ENCODE results near the gene DELE1. TPM values are rescaled to one million over a fixed set of nuclear protein-coding genes. Genes with fewer than 3 reads are reported as not detected.

Gene DELE1
- total and polyA plus RNA-seq, 8 donors: 27.7 to 45.6 (median 34.2) TPM

DNA sequence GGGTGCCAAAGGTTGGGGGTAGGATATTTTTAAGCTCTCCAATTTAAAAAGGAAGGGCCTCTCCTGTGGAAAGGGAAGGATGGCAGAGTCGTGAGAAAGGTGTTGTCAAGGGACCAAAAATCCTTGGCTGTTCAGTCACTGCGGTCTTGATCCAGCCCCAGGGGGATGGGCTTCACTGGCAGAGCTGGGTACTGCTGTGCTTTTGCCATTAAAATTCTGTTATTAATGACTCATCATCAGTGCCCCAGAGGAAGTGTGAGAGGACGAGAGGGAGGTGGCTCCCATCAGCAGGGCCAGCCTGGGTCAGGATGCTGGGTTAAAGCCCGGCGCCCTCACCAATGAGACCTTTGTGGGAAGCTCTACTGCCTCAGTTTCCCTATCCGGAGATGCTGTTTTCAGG lies 17.6 kb downstream of the DELE1 start:
- ATAC-seq (peak in 3 of 4 donors; percentile 11 to 50 (median 40)), DNase-seq (no peak), FAIRE-seq (no peak)
- Histone ChIP-seq H3K36me3 (peaks cover 0 to 29% (median 21%) of the 10 kb centered on the region in 3 donors), H3K4me1 (no peaks in the 10 kb centered on the region), H3K27ac (peak overlapping the region in 2 of 4 donors; percentile 18 to 28), H3K9me3 (no peaks in the 10 kb centered on the region), H3K4me3 (no peak overlapping the region), H3K27me3 (no peaks in the 10 kb centered on the region)
- 75 to 78% methylated on average over 6 of the region's 6 CpGs for WGBS, 2 donors
- intact Hi-C loops (cut with DNase I): loop anchor here in 1 of 3 donors (10.0 kb wide), 1 partner anchor 57 kb away; no protein-coding TSS in a partner anchor
- TF ChIP-seq, protein P1, sequence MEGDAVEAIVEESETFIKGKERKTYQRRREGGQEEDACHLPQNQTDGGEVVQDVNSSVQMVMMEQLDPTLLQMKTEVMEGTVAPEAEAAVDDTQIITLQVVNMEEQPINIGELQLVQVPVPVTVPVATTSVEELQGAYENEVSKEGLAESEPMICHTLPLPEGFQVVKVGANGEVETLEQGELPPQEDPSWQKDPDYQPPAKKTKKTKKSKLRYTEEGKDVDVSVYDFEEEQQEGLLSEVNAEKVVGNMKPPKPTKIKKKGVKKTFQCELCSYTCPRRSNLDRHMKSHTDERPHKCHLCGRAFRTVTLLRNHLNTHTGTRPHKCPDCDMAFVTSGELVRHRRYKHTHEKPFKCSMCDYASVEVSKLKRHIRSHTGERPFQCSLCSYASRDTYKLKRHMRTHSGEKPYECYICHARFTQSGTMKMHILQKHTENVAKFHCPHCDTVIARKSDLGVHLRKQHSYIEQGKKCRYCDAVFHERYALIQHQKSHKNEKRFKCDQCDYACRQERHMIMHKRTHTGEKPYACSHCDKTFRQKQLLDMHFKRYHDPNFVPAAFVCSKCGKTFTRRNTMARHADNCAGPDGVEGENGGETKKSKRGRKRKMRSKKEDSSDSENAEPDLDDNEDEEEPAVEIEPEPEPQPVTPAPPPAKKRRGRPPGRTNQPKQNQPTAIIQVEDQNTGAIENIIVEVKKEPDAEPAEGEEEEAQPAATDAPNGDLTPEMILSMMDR (IDR thresholded peaks at IDR 0.05): no peak

DNA sequence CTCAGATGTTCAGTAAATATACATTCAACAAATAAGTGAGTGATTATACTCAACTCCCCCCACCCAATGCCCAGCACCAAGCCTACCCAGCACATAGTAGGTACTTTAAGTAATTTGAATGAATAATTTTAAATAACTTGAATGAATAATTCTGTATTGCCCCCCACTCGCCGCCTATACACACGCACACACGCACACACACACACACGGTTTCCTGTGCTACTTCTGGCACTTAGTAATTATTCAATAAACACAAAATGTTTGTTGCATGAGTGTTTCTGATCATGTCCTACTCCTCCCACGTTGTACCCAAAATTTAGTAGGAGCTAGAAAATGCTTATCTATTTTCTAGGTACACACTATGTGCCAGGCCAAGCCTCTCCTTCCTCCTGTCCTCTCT lies 18.1 kb downstream of the DELE1 start:
- FAIRE-seq: no peak

DNA sequence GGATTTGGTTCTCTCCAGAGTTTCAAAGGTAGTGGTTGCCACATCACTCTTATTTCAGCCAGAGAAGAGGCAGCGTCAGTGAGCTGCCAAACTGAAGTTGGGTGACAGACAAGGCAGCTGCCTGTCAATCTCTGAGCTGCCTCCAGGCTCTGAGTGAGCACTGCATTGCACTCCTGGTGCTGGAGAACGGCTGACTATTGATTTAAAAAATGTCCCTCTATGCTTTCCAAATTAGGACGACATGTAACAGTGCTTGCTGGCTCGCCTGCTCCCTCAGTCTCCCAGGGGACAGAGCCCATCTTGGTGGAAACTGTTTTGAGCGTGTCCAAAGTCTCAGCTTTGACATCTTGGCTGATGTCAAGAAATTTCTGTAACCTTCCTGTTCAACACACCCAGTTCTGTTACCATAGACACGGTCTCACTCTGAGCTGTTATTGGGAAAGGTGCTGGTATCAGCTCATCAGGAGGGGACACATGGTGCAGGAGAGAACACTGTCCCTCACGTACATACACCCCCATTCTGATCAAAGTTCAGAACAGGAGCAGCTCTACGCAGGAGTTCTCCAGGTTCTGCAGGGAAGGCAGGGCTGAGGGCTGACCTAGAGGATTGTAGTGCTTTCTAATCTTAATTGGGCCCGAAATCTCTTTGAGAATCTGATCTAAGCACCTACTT lies 18.6 kb downstream of the DELE1 start:
- TF ChIP-seq, protein P1 (IDR thresholded peaks at IDR 0.05): no peak
- DNase-seq (no peak), FAIRE-seq (no peak), ATAC-seq (no peak)
- no peaks in the 10 kb centered on the region for H3K4me1 ChIP-seq
- no peak overlapping the region for H3K4me3 ChIP-seq
- peaks cover 0 to 22% (median 11%) of the 10 kb centered on the region in 3 donors for H3K36me3 ChIP-seq
- no peaks in the 10 kb centered on the region for H3K9me3 ChIP-seq
- intact Hi-C loops (cut with DNase I): loop anchor here in 1 of 3 donors (10.0 kb wide), 1 partner anchor 58 kb away; no protein-coding TSS in a partner anchor
- 59 to 65% methylated on average over 9 of the region's 9 CpGs for WGBS, 2 donors
- H3K27ac ChIP-seq: no peak overlapping the region
- H3K27me3 ChIP-seq: no peaks in the 10 kb centered on the region

More for the DNA sequence above, 18.1 kb downstream of the DELE1 start:
- Histone ChIP-seq H3K27ac (peak overlapping the region in 1 of 4 donors; percentile 18), H3K4me3 (no peak overlapping the region), H3K9me3 (no peaks in the 10 kb centered on the region), H3K4me1 (no peaks in the 10 kb centered on the region), H3K27me3 (no peaks in the 10 kb centered on the region), H3K36me3 (peaks cover 0 to 27% (median 16%) of the 10 kb centered on the region in 3 donors)
- TF ChIP-seq, protein P1 (IDR thresholded peaks at IDR 0.05): no peak
- DNase-seq: no peak
- WGBS, 2 donors: 79 to 90% methylated on average over 6 of the region's 6 CpGs
- intact Hi-C loops (cut with DNase I): loop anchor here in 1 of 3 donors (10.0 kb wide), 1 partner anchor 57 kb away; no protein-coding TSS in a partner anchor
- no peak for ATAC-seq

DNA sequence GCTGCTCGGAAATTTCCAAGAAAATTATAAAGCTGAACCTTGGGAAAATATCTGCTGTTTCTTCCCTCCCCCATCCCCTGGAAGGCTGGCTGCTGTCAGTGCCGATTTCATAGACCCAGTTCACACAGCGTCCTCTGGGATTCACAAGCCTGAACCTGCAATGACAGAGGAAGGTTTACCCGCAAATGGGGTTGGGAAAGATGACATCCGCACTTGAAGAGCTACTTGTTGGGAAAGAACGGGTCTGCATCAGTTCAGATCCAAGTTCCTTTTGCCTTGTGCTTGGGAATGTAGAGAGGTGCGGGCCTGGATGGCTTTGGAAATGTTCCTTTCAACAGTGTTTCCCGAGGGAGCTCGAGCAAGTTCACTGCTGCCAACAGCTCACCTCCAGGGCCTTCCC lies 20.4 kb downstream of the DELE1 start:
- Histone ChIP-seq H3K36me3 (peaks cover 0 to 8% (median 0%) of the 10 kb centered on the region in 3 donors), H3K27ac (no peak overlapping the region), H3K4me3 (no peak overlapping the region), H3K27me3 (no peaks in the 10 kb centered on the region), H3K9me3 (no peaks in the 10 kb centered on the region), H3K4me1 (no peaks in the 10 kb centered on the region)
- no peak for FAIRE-seq
- TF ChIP-seq, protein P1 (IDR thresholded peaks at IDR 0.05): no peak
- ATAC-seq: no peak
- no peak for DNase-seq
- 61 to 73% methylated on average over 9 of the region's 9 CpGs for WGBS, 2 donors
- intact Hi-C loops (cut with DNase I): loop anchor here in 1 of 3 donors (10.0 kb wide), 1 partner anchor 59 kb away; no protein-coding TSS in a partner anchor

Data from pancreas (tissue), 10 donors.